ENCODE data around the gene TCF3.

GRCh38 chr19:1657746-1658145 lies 5.3 kb upstream of the TCF3 start:
- no peak for TF ChIP-seq GATA2 (IDR thresholded peaks at IDR 0.05; ENCODE audit: low read depth, low read length)
- no peak for TF ChIP-seq GATA3 (IDR thresholded peaks at IDR 0.05; ENCODE audit: low read depth, low read length)

Measured in SH-SY5Y (cell line).